Dendritic cell treated with granulocyte-macrophage colony-stimulating factor and Interleukin-4, amounts not matched to agents 40 ng/mL and 50 ng/mL, for 4 days (primary cell): ENCODE results near the gene SCARF1.
"Not testable (repeated sequence)": the region's sequence is repeated elsewhere in the genome, so short reads cannot be mapped to it uniquely, and the experiment has no call there.

Source experiments
- H3K27ac Mint-ChIP-seq: one replicate; pipeline ENCODE4 v1.8.0; 2022; ENCODE audit warnings: mild to moderate bottlenecking, mixed read lengths
- H3K27me3 Mint-ChIP-seq: one replicate; pipeline ENCODE4 v1.8.0; 2022; ENCODE audit warnings: mild to moderate bottlenecking, mixed read lengths
- H3K36me3 Mint-ChIP-seq: one replicate; pipeline ENCODE4 v1.8.0; 2022; ENCODE audit warnings: low read depth, mixed read lengths
- H3K4me1 Mint-ChIP-seq: one replicate; pipeline ENCODE4 v1.8.0; 2022; ENCODE audit warnings: low read depth, mixed read lengths
- H3K4me3 Mint-ChIP-seq: one replicate; pipeline ENCODE4 v1.8.0; 2022; ENCODE audit warnings: mild to moderate bottlenecking, moderate library complexity, mixed read lengths
- H3K9me3 Mint-ChIP-seq: one replicate; pipeline ENCODE4 v1.8.0; 2022; ENCODE audit warnings: mixed read lengths
- intact Hi-C: fragments of 100-400 bp; cut with micrococcal nuclease; formaldehyde crosslinking; loops from one replicate; pipeline ENCODE4 v1.15.0; 2022

SCARF1 gene

GRCh38 chr17:1653735-1654134 is 8.2 kb upstream of the SCARF1 start:
- Mint-ChIP-seq H3K4me1 (peaks cover 32% of the 10 kb centered on the region), H3K36me3 (peaks cover 90% of the 10 kb centered on the region), H3K9me3 (no peaks in the 10 kb centered on the region), H3K4me3 (no peak overlapping the region), H3K27ac (no peak overlapping the region), H3K27me3 (no peaks in the 10 kb centered on the region)
- intact Hi-C loops, result no loop called here

DNA sequence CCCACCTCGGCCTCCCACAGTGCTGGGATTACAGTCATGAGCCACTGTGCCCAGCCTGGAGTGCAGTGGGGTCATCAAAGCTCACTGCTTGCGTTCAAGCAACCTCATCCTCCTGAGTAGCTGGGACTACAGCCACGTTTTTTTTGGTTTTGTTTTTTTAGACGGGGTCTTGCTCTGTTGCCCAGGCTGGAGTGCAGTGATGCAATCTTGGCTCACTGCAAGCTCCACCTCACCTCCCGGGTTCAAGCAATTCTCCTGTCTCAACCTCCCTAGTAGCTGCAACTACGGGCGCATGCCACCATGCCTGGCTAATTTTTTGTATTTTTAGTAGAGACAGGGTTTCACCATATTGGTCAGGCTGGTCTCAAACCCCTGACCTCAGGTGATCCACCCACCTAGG is 7.3 kb upstream of the SCARF1 start:
- H3K9me3 Mint-ChIP-seq, intact Hi-C loops, H3K27me3 Mint-ChIP-seq, H3K4me3 Mint-ChIP-seq, H3K27ac Mint-ChIP-seq: not testable (repeated sequence)
- H3K36me3 Mint-ChIP-seq, result peaks cover 88% of the 10 kb centered on the region
- peaks cover 41% of the 10 kb centered on the region for H3K4me1 Mint-ChIP-seq

DNA sequence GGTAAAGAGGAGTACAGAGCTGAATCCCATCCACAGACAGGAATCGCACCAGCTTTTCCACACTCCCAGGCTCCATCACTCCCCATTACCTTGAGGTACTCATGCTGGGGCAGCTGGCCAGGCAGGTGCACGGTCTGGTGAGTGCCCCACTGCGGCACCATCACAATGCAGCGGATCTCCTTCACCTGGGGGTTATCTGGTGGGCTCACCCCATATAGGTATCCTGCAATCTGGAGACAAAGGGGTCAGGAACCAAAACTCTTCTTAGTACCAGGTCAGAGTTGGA is 6.0 kb upstream of the SCARF1 start:
- Mint-ChIP-seq H3K4me1 (peaks cover 54% of the 10 kb centered on the region), H3K4me3 (no peak overlapping the region), H3K27ac (no peak overlapping the region), H3K27me3 (no peaks in the 10 kb centered on the region), H3K9me3 (no peaks in the 10 kb centered on the region), H3K36me3 (peaks cover 87% of the 10 kb centered on the region)
- intact Hi-C loops, result no loop called here

DNA sequence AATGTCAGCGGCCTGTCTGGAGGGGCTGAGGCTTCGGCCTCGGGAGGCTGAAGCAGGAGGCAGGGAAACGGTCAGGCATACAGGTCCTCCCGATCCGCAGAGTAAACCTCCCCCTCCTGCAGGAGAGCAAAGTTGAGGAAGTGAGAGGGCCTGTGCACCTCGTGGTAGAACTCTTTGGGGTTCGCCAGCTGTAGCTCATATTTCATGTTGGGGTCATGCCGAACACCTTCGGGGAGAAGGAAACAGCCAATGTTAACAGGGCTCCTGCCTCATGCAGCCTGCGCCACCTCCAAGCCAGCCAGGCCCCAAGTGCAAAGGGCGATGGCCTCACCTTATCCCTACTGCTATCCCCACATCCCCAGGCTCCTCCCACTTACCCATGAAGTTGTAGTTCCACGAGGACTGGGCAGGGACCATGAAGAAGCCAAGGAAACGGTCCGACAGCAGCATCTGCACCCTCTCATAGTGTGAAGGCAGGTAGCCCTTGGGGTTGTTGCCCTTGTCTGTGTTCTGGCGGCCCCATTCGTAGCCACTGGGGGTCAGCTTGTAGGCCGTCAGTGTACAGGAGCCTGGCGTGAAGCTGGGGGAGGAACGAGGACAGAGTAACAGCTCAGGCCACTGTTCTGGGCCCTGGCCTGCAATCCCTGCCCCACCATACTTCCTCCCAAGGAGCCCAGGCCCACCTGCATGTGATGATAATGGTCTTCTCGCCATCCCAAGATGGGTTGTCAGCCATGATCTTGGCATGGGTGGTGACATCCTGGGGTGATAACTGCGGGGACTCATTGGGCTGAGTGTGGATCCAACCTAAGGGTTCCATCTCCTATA is 5.4 kb upstream of the SCARF1 start:
- H3K36me3 Mint-ChIP-seq, result peaks cover 87% of the 10 kb centered on the region
- H3K4me3 Mint-ChIP-seq, result no peak overlapping the region
- intact Hi-C loops, result no loop called here
- H3K27ac Mint-ChIP-seq, result peak overlapping the region; percentile 90
- H3K9me3 Mint-ChIP-seq, result no peaks in the 10 kb centered on the region
- H3K27me3 Mint-ChIP-seq, result no peaks in the 10 kb centered on the region
- peaks cover 59% of the 10 kb centered on the region for H3K4me1 Mint-ChIP-seq

GRCh38 chr17:1649844-1650501 is 4.4 kb upstream of the SCARF1 start, which contains the start of gene RILP:
TSS of gene RILP (minus strand) at chr17:1649866. CDS start at chr17:1649804, 62 bp downstream.
- Mint-ChIP-seq H3K27ac (peak within 1 kb of the TSS; percentile 90), H3K4me1 (peaks cover 69% of the 10 kb centered on the region)
- intact Hi-C loops, result loop anchor here (2.0 kb wide), 2 partner anchors 67 to 73 kb away; no protein-coding TSS in a partner anchor

GRCh38 chr17:1648963-1649843 is 3.7 kb upstream of the SCARF1 start:
- H3K4me1 Mint-ChIP-seq, result peaks cover 77% of the 10 kb centered on the region
- intact Hi-C loops, result loop anchor here (1.0 to 2.0 kb wide), 3 partner anchors 18 to 72 kb away; no protein-coding TSS in a partner anchor
- no peaks in the 10 kb centered on the region for H3K27me3 Mint-ChIP-seq
- no peaks in the 10 kb centered on the region for H3K9me3 Mint-ChIP-seq
- peak overlapping the region; percentile 90 for H3K27ac Mint-ChIP-seq
- peak overlapping the region; percentile 83 for H3K4me3 Mint-ChIP-seq
- peaks cover 79% of the 10 kb centered on the region for H3K36me3 Mint-ChIP-seq

More at GRCh38 chr17:1649844-1650501, 4.4 kb upstream of the SCARF1 start, which contains the start of gene RILP:
- Mint-ChIP-seq H3K4me3 (peak within 1 kb of the TSS; percentile 83), H3K36me3 (peaks cover 87% of the 10 kb centered on the region), H3K27me3 (no peaks in the 10 kb centered on the region), H3K9me3 (no peaks in the 10 kb centered on the region)

GRCh38 chr17:1648173-1648962 is 2.8 kb upstream of the SCARF1 start:
- peak overlapping the region; percentile 83 for H3K4me3 Mint-ChIP-seq
- intact Hi-C loops, result loop anchor here (1.0 to 2.0 kb wide), 3 partner anchors 17 to 72 kb away; no protein-coding TSS in a partner anchor
- H3K36me3 Mint-ChIP-seq, result peaks cover 71% of the 10 kb centered on the region
- H3K27ac Mint-ChIP-seq, result peak overlapping the region; percentile 90
- H3K9me3 Mint-ChIP-seq, result no peaks in the 10 kb centered on the region
- peaks cover 81% of the 10 kb centered on the region for H3K4me1 Mint-ChIP-seq
- no peaks in the 10 kb centered on the region for H3K27me3 Mint-ChIP-seq

DNA sequence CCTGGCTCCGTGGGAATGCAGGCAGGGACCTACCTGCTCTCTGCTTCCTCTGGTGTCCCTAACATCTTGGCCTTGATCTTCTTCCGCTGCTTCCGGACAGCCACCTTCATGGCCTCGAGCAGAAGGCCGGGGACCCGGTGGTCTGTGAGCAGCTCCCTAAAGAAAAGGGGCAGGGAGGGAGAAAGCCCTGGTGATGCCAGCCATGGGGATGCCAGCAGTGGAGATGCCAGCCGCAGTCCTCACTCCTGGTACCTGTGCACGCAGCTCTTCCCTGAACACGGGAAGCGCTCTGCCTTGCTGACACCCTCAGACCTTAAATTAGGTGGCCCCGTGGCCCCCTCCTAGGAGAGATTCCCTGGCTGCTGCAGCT is 2.3 kb upstream of the SCARF1 start:
- peaks cover 65% of the 10 kb centered on the region for H3K36me3 Mint-ChIP-seq
- H3K4me1 Mint-ChIP-seq, result peaks cover 75% of the 10 kb centered on the region
- peak overlapping the region; percentile 83 for H3K4me3 Mint-ChIP-seq
- intact Hi-C loops, result loop anchor here (1.0 to 2.0 kb wide), 3 partner anchors 16 to 71 kb away; no protein-coding TSS in a partner anchor
- H3K27me3 Mint-ChIP-seq, result no peaks in the 10 kb centered on the region
- peak overlapping the region; percentile 90 for H3K27ac Mint-ChIP-seq
- H3K9me3 Mint-ChIP-seq, result no peaks in the 10 kb centered on the region

DNA sequence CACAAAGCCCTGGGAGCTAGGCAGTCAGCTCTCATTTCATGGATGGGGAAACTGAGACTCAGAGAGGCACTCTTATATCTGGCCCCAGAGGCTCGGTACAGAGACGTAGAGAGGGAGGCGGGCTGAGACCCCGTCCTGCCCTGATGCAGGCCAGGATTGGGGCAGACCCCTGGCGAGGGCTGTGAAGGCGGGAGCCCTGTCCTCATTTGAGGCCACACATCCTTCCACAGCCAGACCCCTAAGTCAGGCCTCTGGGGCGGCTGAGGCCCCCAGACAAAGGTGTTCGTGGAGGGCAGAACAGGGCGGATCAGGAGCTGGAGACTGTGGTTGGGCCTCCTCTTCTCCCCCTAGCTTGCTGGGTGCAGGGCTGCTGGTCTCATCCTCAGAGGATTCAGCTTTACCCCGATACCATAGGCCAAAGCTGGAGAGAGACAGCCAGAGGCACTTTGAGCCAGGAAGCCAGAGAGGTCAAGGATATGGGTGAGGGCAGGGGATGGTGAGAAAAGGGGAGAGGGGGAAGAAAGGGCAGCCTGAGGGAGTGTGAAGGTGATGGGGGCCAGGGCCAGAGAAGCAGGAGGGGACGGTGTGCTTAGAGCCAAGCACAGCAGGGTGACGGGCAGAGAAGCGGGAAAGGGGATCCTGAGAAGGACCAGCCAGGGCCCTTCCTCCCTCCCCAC is 805 bp upstream of the SCARF1 start:
- peak overlapping the region; percentile 79 for H3K27ac Mint-ChIP-seq
- intact Hi-C loops, result no loop called here
- H3K4me1 Mint-ChIP-seq, result peaks cover 65% of the 10 kb centered on the region
- H3K9me3 Mint-ChIP-seq, result no peaks in the 10 kb centered on the region
- H3K27me3 Mint-ChIP-seq, result no peaks in the 10 kb centered on the region
- peak overlapping the region; percentile 84 for H3K4me3 Mint-ChIP-seq
- H3K36me3 Mint-ChIP-seq, result peaks cover 50% of the 10 kb centered on the region

DNA sequence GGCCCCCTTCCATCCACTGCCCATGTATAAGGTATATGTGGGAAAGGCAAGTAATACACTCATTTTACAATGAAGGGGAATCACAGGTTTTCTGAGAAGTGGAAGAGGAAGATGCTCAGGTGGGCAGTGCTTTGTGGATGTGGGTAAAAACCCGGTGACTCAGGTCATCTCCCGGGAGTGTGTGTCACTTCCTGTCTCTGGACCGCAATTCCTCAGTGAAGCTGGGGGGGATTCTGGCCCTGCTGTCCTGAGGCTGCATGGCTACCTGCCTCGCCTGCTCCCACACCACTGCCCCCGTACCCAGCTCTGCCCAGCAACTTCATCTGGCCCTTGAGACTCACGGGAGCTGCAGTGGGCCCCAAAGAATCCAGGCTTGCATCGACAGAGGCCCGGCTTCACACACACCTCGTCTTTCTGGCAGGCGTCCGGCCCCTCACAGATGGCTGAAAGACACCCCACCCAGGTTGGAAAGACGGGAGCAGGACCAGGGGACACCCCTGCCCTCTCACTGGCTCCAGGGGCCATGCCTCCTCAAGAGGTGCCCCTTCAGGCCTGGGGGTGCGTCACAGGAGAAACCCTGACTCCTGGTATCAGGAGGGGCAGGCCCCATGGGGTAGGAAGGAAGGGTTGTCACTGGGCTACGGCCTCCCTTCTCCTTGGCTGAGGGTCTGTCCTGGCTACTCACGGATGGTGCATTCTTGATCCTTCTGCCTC is 882 bp downstream of the SCARF1 start:
- H3K4me1 Mint-ChIP-seq, result peaks cover 53% of the 10 kb centered on the region
- peak overlapping the region; percentile 84 for H3K4me3 Mint-ChIP-seq
- no peaks in the 10 kb centered on the region for H3K9me3 Mint-ChIP-seq
- H3K27ac Mint-ChIP-seq, result peak overlapping the region; percentile 79
- intact Hi-C loops, result no loop called here
- peaks cover 51% of the 10 kb centered on the region for H3K36me3 Mint-ChIP-seq
- H3K27me3 Mint-ChIP-seq, result no peaks in the 10 kb centered on the region

DNA sequence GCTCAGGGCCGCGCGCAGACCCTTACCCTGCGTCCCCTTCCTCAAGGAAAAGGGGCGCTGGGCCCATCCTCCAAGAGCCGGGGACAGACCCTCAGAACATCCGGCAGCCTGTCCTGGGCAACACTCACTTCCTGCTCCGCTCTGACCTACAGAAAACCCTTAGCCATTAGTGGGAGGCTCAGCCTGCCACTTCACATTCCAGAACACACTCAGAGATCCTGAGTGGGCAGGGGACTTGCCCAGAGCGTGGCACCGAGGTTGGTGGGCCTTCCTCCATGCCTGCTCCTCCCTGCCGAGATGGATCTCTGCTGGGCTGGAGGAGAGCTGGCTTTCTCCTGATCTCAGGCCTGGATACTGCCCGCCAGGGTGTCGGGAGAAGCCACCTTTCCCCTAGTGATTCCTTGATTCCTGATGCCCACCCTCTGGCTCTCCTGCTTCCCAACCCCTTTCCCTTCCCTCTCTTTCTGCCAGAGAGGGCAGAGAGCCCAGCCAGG is 1.5 kb downstream of the SCARF1 start:
- peak overlapping the region; percentile 84 for H3K4me3 Mint-ChIP-seq
- intact Hi-C loops, result no loop called here
- peaks cover 56% of the 10 kb centered on the region for H3K36me3 Mint-ChIP-seq
- peaks cover 58% of the 10 kb centered on the region for H3K4me1 Mint-ChIP-seq
- peak overlapping the region; percentile 79 for H3K27ac Mint-ChIP-seq
- H3K9me3 Mint-ChIP-seq, result no peaks in the 10 kb centered on the region
- no peaks in the 10 kb centered on the region for H3K27me3 Mint-ChIP-seq

GRCh38 chr17:1643293-1643998 is 2.1 kb downstream of the SCARF1 start:
- H3K4me1 Mint-ChIP-seq, result peaks cover 62% of the 10 kb centered on the region
- no peaks in the 10 kb centered on the region for H3K27me3 Mint-ChIP-seq
- H3K36me3 Mint-ChIP-seq, result peaks cover 57% of the 10 kb centered on the region
- intact Hi-C loops, result no loop called here
- H3K27ac Mint-ChIP-seq, result peak overlapping the region; percentile 79
- peak overlapping the region; percentile 84 for H3K4me3 Mint-ChIP-seq
- no peaks in the 10 kb centered on the region for H3K9me3 Mint-ChIP-seq
